Lower lobe of right lung (tissue), 2 donors: Measurements from ENCODE around the gene SBF2. TPM values are rescaled to one million over a fixed set of nuclear protein-coding genes. Genes with fewer than 3 reads are reported as not detected.

ENCODE experiments used
- ATAC-seq, 2 donors: fragments of 200-7000 bp; cut with Tn5 transposase; one replicate each; pipeline ENCODE4 v1.9.1; 2020 to 2022; ENCODE audit warnings: mild to moderate bottlenecking in 2 of 2, moderate library complexity in 2 of 2
- DNase-seq: peaks from one replicate; pipeline ENCODE4 v3.0.0-alpha.2; 2020
- H3K27ac ChIP-seq: fragments of 200-600 bp; one replicate; pipeline ENCODE4 v1.8.0; 2022
- H3K27me3 ChIP-seq: fragments of 200-600 bp; one replicate; pipeline ENCODE4 v1.8.0; 2022; ENCODE audit warnings: low read depth
- H3K36me3 ChIP-seq: fragments of 200-600 bp; one replicate; pipeline ENCODE4 v1.8.0; 2022; ENCODE audit warnings: mild to moderate bottlenecking
- H3K4me1 ChIP-seq: fragments of 200-600 bp; one replicate; pipeline ENCODE4 v1.8.0; 2022
- H3K4me3 ChIP-seq: fragments of 200-600 bp; one replicate; pipeline ENCODE4 v1.8.0; 2022; ENCODE audit warnings: mild to moderate bottlenecking
- H3K9me3 ChIP-seq: fragments of 200-600 bp; one replicate; pipeline ENCODE4 v1.8.0; 2022
- intact Hi-C: fragments of 100-400 bp; cut with DNase I; formaldehyde crosslinking; loops from one replicate; pipeline ENCODE4 v1.11.0; 2022
- total RNA-seq: library from RNA; stranded (reverse); fragmentation: NEBNext Ultra II Directional; extraction: Animal tissue kit (Norgen Biotek cat#: 25700); gene quantifications from one replicate; pipeline ENCODE4 v1.2.1, GENCODE V29; 2021
- TF ChIP-seq, protein P1 (sequence below): fragments of 200-600 bp; IDR thresholded peaks from one replicate; pipeline ENCODE4 v1.8.0; 2022; ENCODE audit warnings: antibody characterized with exemption, mild to moderate bottlenecking
- donor health status: DM: no; HTN: yes; CAD: no; lungs with severe emphysema.

The SBF2 gene
- total RNA-seq, 1 donor from 2014 or later, result 41.3 TPM

DNA sequence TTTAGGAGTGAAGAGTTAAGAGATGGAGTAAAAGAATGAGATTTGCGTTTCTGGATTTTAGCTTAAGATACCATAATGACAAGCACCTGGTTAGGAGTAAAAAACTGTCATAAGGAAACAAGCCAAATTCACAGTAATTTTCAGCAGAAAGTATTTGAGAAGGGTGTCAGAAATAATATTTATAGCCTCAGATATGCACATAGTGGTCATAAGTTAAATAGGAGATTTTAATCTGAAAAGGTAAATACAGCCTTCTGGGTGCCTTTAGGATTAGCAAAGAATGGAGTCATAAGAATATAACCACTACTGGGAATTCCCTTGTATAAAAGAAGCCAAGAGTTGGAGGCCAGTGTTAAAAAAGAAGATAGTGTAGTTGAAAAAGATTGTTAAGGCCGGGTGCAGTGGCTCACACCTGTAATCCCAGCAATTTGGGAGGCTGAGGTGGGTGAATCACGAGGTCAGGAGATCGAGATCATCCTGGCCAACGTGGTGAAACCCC, 470.1 kb downstream of the SBF2 start:
- Histone ChIP-seq H3K4me1 (no peaks in the 10 kb centered on the region), H3K9me3 (no peaks in the 10 kb centered on the region), H3K27me3 (no peaks in the 10 kb centered on the region), H3K4me3 (no peak overlapping the region), H3K36me3 (no peaks in the 10 kb centered on the region), H3K27ac (no peak overlapping the region)
- TF ChIP-seq, protein P1, sequence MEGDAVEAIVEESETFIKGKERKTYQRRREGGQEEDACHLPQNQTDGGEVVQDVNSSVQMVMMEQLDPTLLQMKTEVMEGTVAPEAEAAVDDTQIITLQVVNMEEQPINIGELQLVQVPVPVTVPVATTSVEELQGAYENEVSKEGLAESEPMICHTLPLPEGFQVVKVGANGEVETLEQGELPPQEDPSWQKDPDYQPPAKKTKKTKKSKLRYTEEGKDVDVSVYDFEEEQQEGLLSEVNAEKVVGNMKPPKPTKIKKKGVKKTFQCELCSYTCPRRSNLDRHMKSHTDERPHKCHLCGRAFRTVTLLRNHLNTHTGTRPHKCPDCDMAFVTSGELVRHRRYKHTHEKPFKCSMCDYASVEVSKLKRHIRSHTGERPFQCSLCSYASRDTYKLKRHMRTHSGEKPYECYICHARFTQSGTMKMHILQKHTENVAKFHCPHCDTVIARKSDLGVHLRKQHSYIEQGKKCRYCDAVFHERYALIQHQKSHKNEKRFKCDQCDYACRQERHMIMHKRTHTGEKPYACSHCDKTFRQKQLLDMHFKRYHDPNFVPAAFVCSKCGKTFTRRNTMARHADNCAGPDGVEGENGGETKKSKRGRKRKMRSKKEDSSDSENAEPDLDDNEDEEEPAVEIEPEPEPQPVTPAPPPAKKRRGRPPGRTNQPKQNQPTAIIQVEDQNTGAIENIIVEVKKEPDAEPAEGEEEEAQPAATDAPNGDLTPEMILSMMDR, result no peak
- ATAC-seq (no peak), DNase-seq (no peak)
- intact Hi-C loops, result no loop called here

DNA sequence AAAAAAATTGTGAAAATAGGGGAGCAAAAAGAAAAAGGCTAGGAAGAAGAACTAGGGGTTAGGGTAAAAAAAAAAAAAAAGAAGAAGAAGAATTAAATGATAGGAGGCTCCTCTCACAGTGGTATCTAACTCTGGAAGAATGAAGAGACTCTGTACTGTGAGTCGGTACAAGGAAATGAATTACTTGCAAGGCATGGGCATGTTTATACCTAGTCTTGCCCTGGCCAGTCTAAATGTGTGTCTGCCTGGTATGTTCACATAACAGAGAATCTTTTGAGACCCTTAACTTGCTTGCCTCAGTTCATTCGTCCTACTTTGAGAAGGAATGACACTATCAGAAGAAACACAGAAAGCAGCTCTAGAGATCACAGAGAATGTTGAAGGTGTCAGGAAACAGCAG, 470.6 kb downstream of the SBF2 start:
- TF ChIP-seq, protein P1, result no peak
- Histone ChIP-seq H3K27me3 (no peaks in the 10 kb centered on the region), H3K9me3 (no peaks in the 10 kb centered on the region), H3K27ac (no peak overlapping the region), H3K4me1 (no peaks in the 10 kb centered on the region), H3K36me3 (no peaks in the 10 kb centered on the region), H3K4me3 (no peak overlapping the region)
- ATAC-seq, result no peak
- intact Hi-C loops, result no loop called here
- no peak for DNase-seq

DNA sequence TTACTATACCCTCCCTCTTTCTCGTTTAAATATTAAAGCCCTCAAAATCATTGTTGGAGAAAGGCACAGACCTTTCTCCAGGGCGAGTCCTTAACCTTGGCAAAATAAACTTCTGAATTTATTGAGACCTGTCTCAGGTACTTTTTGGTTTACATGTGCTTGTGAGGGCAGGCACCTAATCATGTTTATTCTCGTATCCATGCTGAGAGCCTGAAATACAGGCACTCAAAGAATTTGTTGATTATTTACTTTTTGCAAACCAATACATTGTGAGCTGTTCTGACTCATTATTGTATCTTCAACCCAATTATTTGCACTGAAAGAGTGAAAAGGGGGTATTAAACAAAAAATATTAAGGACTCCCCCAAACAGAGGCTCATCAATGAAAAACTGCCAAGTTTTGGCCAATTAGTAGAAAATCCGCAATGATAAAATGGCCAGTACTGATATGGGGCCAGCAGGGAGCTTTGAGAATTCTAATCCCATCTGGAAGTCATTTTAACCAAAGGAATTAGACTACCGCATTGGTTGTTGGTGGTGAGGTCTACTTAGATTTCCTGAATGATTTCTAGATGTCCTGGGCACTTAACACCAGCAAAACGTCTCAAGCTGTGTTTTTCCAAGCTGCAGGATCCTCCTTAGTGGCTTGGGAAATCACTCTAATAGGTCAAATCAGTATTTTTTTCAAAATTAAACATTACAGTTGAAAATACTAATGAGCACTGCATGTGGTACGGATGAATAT, 472.8 kb downstream of the SBF2 start:
- Histone ChIP-seq H3K9me3 (no peaks in the 10 kb centered on the region), H3K27ac (no peak overlapping the region), H3K4me3 (no peak overlapping the region), H3K4me1 (no peaks in the 10 kb centered on the region), H3K27me3 (no peaks in the 10 kb centered on the region), H3K36me3 (no peaks in the 10 kb centered on the region)
- no peak for ATAC-seq
- TF ChIP-seq, protein P1, result no peak
- no peak for DNase-seq
- intact Hi-C loops, result no loop called here

DNA sequence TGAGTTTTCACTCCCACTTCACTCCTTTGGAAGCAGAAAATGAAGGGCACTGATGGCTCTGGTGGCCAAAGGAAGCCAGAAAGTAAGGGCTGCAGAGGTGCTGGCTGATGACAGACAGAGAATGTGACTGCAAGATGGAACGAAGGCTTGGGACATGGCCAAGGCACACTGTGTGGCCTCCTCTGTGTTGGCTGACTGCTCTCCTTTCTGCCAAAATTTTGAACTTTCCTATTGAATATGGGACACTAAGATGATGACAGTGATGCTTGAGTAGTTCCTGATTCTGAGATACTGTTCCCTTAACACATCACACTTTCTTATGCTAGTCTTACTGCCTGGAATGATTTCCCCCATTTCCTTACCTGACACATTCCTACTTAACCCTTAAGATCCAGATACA, 473.8 kb downstream of the SBF2 start:
- intact Hi-C loops, result no loop called here
- TF ChIP-seq, protein P1, result no peak
- no peaks in the 10 kb centered on the region for H3K27me3 ChIP-seq
- no peak for DNase-seq
- H3K4me1 ChIP-seq, result no peaks in the 10 kb centered on the region
- ATAC-seq, result peak; percentile 19 to 23
- no peak overlapping the region for H3K4me3 ChIP-seq
- H3K36me3 ChIP-seq, result no peaks in the 10 kb centered on the region
- H3K27ac ChIP-seq, result no peak overlapping the region
- no peaks in the 10 kb centered on the region for H3K9me3 ChIP-seq

DNA sequence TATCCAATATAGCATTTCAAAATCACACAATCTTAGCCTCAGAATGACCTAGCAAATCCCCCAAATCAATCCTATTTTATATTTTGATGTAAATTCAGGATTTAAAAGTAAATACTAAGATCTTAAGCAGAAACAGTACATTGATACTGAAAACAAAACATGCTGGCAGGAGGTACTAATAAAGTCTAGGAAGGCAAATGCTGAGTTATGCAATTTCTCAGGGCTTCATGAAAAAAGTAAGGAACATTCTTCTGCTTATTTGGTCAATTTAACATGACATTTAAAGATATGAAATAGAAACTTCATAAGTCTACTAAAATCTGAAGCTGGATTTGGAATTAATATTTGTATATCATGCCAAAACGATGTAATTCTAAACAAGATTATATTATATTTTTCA, 476.8 kb downstream of the SBF2 start:
- Histone ChIP-seq H3K36me3 (no peaks in the 10 kb centered on the region), H3K4me1 (no peaks in the 10 kb centered on the region), H3K9me3 (no peaks in the 10 kb centered on the region), H3K27ac (no peak overlapping the region), H3K4me3 (no peak overlapping the region), H3K27me3 (no peaks in the 10 kb centered on the region)
- intact Hi-C loops, result no loop called here
- DNase-seq (no peak), ATAC-seq (no peak)
- TF ChIP-seq, protein P1, result no peak
